Uterus (tissue), 4 donors: ENCODE measurements around the gene SSH2. TPM values are rescaled to one million over a fixed set of nuclear protein-coding genes. Genes with fewer than 3 reads are reported as not detected.
"Not testable (repeated sequence)": the region's sequence is repeated elsewhere in the genome, so short reads cannot be mapped to it uniquely, and the experiment has no call there.

Source experiments
- DNase-seq, 2 donors: peaks; one replicate each; pipeline ENCODE4 v3.0.0-alpha.2; 2019 to 2020
- H3K27ac ChIP-seq, 2 donors: fragments of 200-600 bp; sonication (generic); 1 replicate in 1 of 2; 2 replicates in 1 of 2; pipeline ENCODE4 v1.5.1; 2016 to 2018
- H3K27me3 ChIP-seq, 2 donors: fragments of 200-600 bp; sonication (generic); one replicate each; pipeline ENCODE4 v1.5.1; 2018 to 2019; ENCODE audit warnings: control low read depth in 1 of 2
- H3K36me3 ChIP-seq, 2 donors: fragments of 200-600 bp; sonication (generic); one replicate each; pipeline ENCODE4 v1.5.1; 2019; ENCODE audit warnings: control low read depth in 1 of 2
- H3K4me1 ChIP-seq, 2 donors: fragments of 200-600 bp; sonication (generic); one replicate each; pipeline ENCODE4 v1.5.1; 2018 to 2019; ENCODE audit warnings: control low read depth in 1 of 2
- H3K4me3 ChIP-seq, 2 donors: fragments of 200-600 bp; sonication (generic); 1 replicate in 1 of 2; 2 replicates in 1 of 2; pipeline ENCODE4 v1.5.1; 2018 to 2019; ENCODE audit warnings: mild to moderate bottlenecking in 1 of 2
- H3K9me3 ChIP-seq, 2 donors: fragments of 200-600 bp; sonication (generic); one replicate each; pipeline ENCODE4 v1.5.1; 2019; ENCODE audit warnings: control low read depth in 1 of 2
- CTCF ChIP-seq, 4 experiments: fragments of 200-600 bp in 2 of 4; fragments of 450-650 bp in 2 of 4; sonication (generic) in 2 of 4; IDR thresholded peaks; one replicate each; pipeline ENCODE4 v1.5.1; 2016 to 2019; ENCODE audit warnings: antibody characterized with exemption in 4 of 4, mild to moderate bottlenecking in 2 of 4, moderate library complexity in 1 of 4
- POLR2A ChIP-seq, 2 donors: fragments of 450-650 bp; IDR thresholded peaks; one replicate each; pipeline ENCODE4 v1.6.1; 2016; ENCODE audit warnings: antibody characterized with exemption in 2 of 2, mild to moderate bottlenecking in 1 of 2, moderate library complexity in 1 of 2
- intact Hi-C: fragments of 100-400 bp; cut with DNase I; formaldehyde crosslinking; loops from one replicate; pipeline ENCODE4 v1.15.1; 2023; ENCODE audit warnings: low total_unique reads
- total RNA-seq, 4 donors: library from RNA; depleted of rRNA in 3 of 4; stranded (reverse); fragments of >200 nt in 3 of 4; gene quantifications; one replicate each; pipeline versions ENCODE4 v1.1.0 to v1.2.4, GENCODE V29; 2014 to 2023
- donor health status: DM: yes; HTN: yes; CAD: no.

Gene SSH2
- total RNA-seq, 4 donors from 2014 or later = 6.9 to 36.9 (median 11.5) TPM

- no peaks in the 10 kb centered on the region for H3K36me3 ChIP-seq
- H3K4me1 ChIP-seq = no peaks in the 10 kb centered on the region
- peak overlapping the region in 1 of 2 donors; percentile 19 for H3K27ac ChIP-seq
Observed at GRCh38 chr17:29677824-29678223, 252.2 kb downstream of the SSH2 start.

GRCh38 chr17:29677221-29677791 is 252.7 kb downstream of the SSH2 start:
- peak overlapping the region in 1 of 2 donors; percentile 19 for H3K27ac ChIP-seq
- DNase-seq = peak; percentile 28 to 34

More at GRCh38 chr17:29677824-29678223, 252.2 kb downstream of the SSH2 start:
- intact Hi-C loops = no loop called here
- H3K9me3 ChIP-seq = no peaks in the 10 kb centered on the region
- no peak overlapping the region for H3K4me3 ChIP-seq
- no peak for TF ChIP-seq POLR2A (IDR thresholded peaks at IDR 0.05)
- TF ChIP-seq CTCF (IDR thresholded peaks at IDR 0.05) = no peak
- DNase-seq = no peak
- no peaks in the 10 kb centered on the region for H3K27me3 ChIP-seq

GRCh38 chr17:29675961-29676360 is 254.1 kb downstream of the SSH2 start:
- H3K4me1 ChIP-seq, H3K27ac ChIP-seq, H3K4me3 ChIP-seq, H3K36me3 ChIP-seq, H3K9me3 ChIP-seq, DNase-seq, intact Hi-C loops, H3K27me3 ChIP-seq: not testable (repeated sequence)

More at GRCh38 chr17:29677221-29677791, 252.7 kb downstream of the SSH2 start:
- Histone ChIP-seq H3K36me3 (no peaks in the 10 kb centered on the region), H3K9me3 (no peaks in the 10 kb centered on the region), H3K4me1 (no peaks in the 10 kb centered on the region), H3K27me3 (no peaks in the 10 kb centered on the region), H3K4me3 (no peak overlapping the region)
- TF ChIP-seq POLR2A (IDR thresholded peaks at IDR 0.05) (no peak), CTCF (IDR thresholded peaks at IDR 0.05) (no peak)
- intact Hi-C loops = no loop called here

- intact Hi-C loops = no loop called here
- Histone ChIP-seq H3K27me3 (no peaks in the 10 kb centered on the region), H3K4me1 (no peaks in the 10 kb centered on the region), H3K27ac (no peak overlapping the region), H3K9me3 (no peaks in the 10 kb centered on the region), H3K36me3 (no peaks in the 10 kb centered on the region), H3K4me3 (no peak overlapping the region)
- TF ChIP-seq POLR2A (IDR thresholded peaks at IDR 0.05) = no peak
- TF ChIP-seq CTCF (IDR thresholded peaks at IDR 0.05) = no peak
- no peak for DNase-seq
Observed at GRCh38 chr17:29674281-29674680, 255.7 kb downstream of the SSH2 start.

GRCh38 chr17:29671661-29672060 is 258.4 kb downstream of the SSH2 start:
- Histone ChIP-seq H3K27ac (no peak overlapping the region), H3K4me1 (no peaks in the 10 kb centered on the region), H3K9me3 (no peaks in the 10 kb centered on the region), H3K27me3 (no peaks in the 10 kb centered on the region), H3K4me3 (no peak overlapping the region), H3K36me3 (no peaks in the 10 kb centered on the region)
- TF ChIP-seq POLR2A (IDR thresholded peaks at IDR 0.05) (no peak), CTCF (IDR thresholded peaks at IDR 0.05) (no peak)
- no peak for DNase-seq
- intact Hi-C loops = no loop called here

- no peak overlapping the region for H3K27ac ChIP-seq
- intact Hi-C loops = no loop called here
- TF ChIP-seq CTCF (IDR thresholded peaks at IDR 0.05) (no peak), POLR2A (IDR thresholded peaks at IDR 0.05) (no peak)
- no peaks in the 10 kb centered on the region for H3K9me3 ChIP-seq
- no peak overlapping the region for H3K4me3 ChIP-seq
- H3K4me1 ChIP-seq = no peaks in the 10 kb centered on the region
- H3K36me3 ChIP-seq = no peaks in the 10 kb centered on the region
- no peak for DNase-seq
- no peaks in the 10 kb centered on the region for H3K27me3 ChIP-seq
Observed at GRCh38 chr17:29669266-29669665, 260.8 kb downstream of the SSH2 start.
